ENCODE data around the gene CXCL8. TPM values are rescaled to one million over a fixed set of nuclear protein-coding genes. Genes with fewer than 3 reads are reported as not detected.

The CXCL8 gene
- total RNA-seq, 1 donor from 2014 or later: 1.1 TPM

DNA sequence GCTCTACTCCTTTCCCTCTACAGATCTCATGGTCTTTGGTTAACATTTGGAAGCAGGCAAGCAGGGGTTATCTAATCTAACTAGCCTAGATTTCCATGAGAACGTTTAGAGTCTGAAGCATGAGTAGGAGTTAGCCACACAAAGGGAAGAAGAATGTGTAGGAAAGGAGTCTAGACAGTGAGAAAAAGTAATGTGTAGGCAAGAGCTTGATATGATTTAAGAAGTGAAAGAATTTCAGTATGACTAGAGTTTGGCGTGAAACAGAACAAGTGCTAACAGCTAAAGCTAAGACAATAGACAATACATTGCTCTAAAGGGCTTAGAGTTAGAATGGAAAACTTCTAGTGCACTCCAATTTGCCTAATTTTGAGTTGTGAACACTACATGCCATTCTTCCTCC is 10.8 kb downstream of the CXCL8 start:
- Mint-ChIP-seq H3K4me1 (no peaks in the 10 kb centered on the region), H3K36me3 (ENCODE audit: low read depth) (no peaks in the 10 kb centered on the region), H3K27ac (no peak overlapping the region), H3K9me3 (no peaks in the 10 kb centered on the region), H3K27me3 (peaks cover 5% of the 10 kb centered on the region), H3K4me3 (no peak overlapping the region)
- CTCF ChIA-PET: no interaction called here
- TF ChIP-seq CTCF (IDR thresholded peaks at IDR 0.05): no peak
- ATAC-seq (ENCODE audit: low read depth) (no peak), DNase-seq (no peak)
- intact Hi-C loops (cut with micrococcal nuclease): no loop called here
- POLR2A ChIA-PET: no interaction called here

- H3K4me3 Mint-ChIP-seq: no peak overlapping the region
- H3K4me1 Mint-ChIP-seq: no peaks in the 10 kb centered on the region
- TF ChIP-seq CTCF (IDR thresholded peaks at IDR 0.05): no peak
- no peak for DNase-seq
- intact Hi-C loops (cut with micrococcal nuclease): no loop called here
- no peak overlapping the region for H3K27ac Mint-ChIP-seq
- ChIA-PET CTCF (no interaction called here), POLR2A (no interaction called here)
- H3K27me3 Mint-ChIP-seq: peaks cover 5% of the 10 kb centered on the region
- no peaks in the 10 kb centered on the region for H3K9me3 Mint-ChIP-seq
- no peak for ATAC-seq (ENCODE audit: low read depth)
- H3K36me3 Mint-ChIP-seq (ENCODE audit: low read depth): no peaks in the 10 kb centered on the region
These were observed 11.5 kb downstream of the CXCL8 start for GRCh38 chr4:73751830-73752229.

DNA sequence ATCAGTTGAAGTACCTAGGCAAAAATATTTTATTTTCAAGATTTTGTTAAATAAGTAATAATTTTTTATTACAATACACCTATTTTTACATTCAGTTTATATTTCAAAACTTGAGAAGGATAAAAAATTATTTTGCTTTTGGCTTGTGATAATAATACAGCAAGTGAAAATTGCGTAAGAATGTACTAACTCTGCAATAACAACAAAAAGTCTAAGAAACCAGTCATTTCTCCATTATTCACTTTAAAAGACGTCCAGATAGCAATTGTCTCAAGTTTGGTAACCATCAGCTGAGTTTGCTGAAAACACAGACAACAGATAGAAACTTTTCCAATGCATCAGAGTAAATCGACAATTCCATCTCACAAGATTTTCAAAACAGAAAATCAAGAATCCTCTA is 12.1 kb downstream of the CXCL8 start:
- H3K4me1 Mint-ChIP-seq: no peaks in the 10 kb centered on the region
- intact Hi-C loops (cut with micrococcal nuclease): no loop called here
- H3K27ac Mint-ChIP-seq: no peak overlapping the region
- no peak overlapping the region for H3K4me3 Mint-ChIP-seq
- no peak for TF ChIP-seq CTCF (IDR thresholded peaks at IDR 0.05)
- ChIA-PET POLR2A (no interaction called here), CTCF (no interaction called here)
- peaks cover 5% of the 10 kb centered on the region for H3K27me3 Mint-ChIP-seq
- no peaks in the 10 kb centered on the region for H3K36me3 Mint-ChIP-seq (ENCODE audit: low read depth)
- no peaks in the 10 kb centered on the region for H3K9me3 Mint-ChIP-seq
- DNase-seq (no peak), ATAC-seq (ENCODE audit: low read depth) (no peak)

DNA sequence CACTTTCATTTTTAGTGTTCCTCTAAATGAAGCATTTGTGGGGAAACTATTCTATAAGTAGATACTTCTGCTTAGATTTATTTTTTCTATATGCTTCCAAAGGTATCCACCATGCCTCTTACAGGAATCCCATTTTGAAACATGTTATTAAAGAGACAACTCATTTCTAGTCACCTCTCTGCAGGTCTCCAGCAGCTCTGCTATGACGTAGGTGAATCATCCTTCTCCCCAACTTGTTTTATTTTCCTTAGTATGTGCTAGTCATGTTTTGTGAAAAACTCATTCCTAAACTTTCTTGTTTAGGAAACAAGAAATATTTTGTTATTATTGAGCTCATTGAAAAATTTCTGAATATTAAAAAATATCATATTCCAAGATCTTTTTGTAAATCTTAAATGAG is 12.8 kb downstream of the CXCL8 start:
- intact Hi-C loops (cut with micrococcal nuclease): no loop called here
- ChIA-PET CTCF (no interaction called here), POLR2A (no interaction called here)
- H3K36me3 Mint-ChIP-seq (ENCODE audit: low read depth): no peaks in the 10 kb centered on the region
- TF ChIP-seq CTCF (IDR thresholded peaks at IDR 0.05): no peak
- no peaks in the 10 kb centered on the region for H3K9me3 Mint-ChIP-seq
- no peak overlapping the region for H3K4me3 Mint-ChIP-seq
- H3K27me3 Mint-ChIP-seq: peaks cover 2% of the 10 kb centered on the region
- no peak overlapping the region for H3K27ac Mint-ChIP-seq
- no peak for ATAC-seq (ENCODE audit: low read depth)
- H3K4me1 Mint-ChIP-seq: no peaks in the 10 kb centered on the region
- no peak for DNase-seq

DNA sequence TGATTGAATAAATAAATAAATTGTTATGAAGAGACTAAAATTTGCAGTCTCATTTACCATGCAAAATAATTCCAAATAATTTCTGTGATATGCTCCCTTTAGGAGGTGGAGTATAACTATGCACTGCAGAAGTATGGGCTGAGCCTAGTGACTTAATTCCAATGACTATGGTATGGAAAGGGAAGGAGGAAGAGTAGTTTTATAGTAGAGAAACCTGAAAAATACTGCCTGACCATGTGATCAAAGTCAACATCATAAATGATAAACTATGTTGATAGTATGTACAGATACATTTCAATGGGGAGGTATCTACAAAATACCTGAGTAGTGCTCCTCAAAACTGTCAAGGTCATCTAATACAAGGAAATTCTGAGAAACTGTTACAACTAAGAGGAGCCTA is 14.6 kb downstream of the CXCL8 start:
- Mint-ChIP-seq H3K9me3 (no peaks in the 10 kb centered on the region), H3K4me3 (no peak overlapping the region), H3K36me3 (ENCODE audit: low read depth) (no peaks in the 10 kb centered on the region), H3K4me1 (no peaks in the 10 kb centered on the region), H3K27ac (no peak overlapping the region), H3K27me3 (peaks cover 2% of the 10 kb centered on the region)
- intact Hi-C loops (cut with micrococcal nuclease): no loop called here
- no peak for DNase-seq
- ATAC-seq (ENCODE audit: low read depth): no peak
- ChIA-PET CTCF (no interaction called here), POLR2A (no interaction called here)
- TF ChIP-seq CTCF (IDR thresholded peaks at IDR 0.05): no peak

Measured in activated B cell treated with CpG ODN at 0.5 μM for 24 hours (primary cell).